Natural killer cell treated with Interleukin-12 subunit alpha and Interleukin-12 subunit beta and Interleukin-15 and Interleukin-18, amount 100 ng/mL, for 72 hours (primary cell): ENCODE results near the gene INO80D. TPM values are rescaled to one million over a fixed set of nuclear protein-coding genes. Genes with fewer than 3 reads are reported as not detected.
"Not testable (repeated sequence)": the region's sequence is repeated elsewhere in the genome, so short reads cannot be mapped to it uniquely, and the experiment has no call there.

Source experiments
- ATAC-seq, 2 donors: fragments of 150-1000 bp; cut with Tn5 transposase in 1 of 2; sonication (Bioruptor Pico), chemical (Tn5 transposase) in 1 of 2; 2 replicates each; pipeline ENCODE4 v1.10.0; 2021
- DNase-seq: peaks from one replicate; pipeline ENCODE4 v3.0.0; 2022; ENCODE audit warnings: low spot score
- H3K27ac Mint-ChIP-seq, 2 donors: 1 replicate in 1 of 2; 2 replicates in 1 of 2; pipeline ENCODE4 v1.8.0; 2022; ENCODE audit warnings: mixed read lengths in 2 of 2, mild to moderate bottlenecking in 1 of 2, moderate library complexity in 1 of 2
- H3K27me3 Mint-ChIP-seq, 2 donors: 1 replicate in 1 of 2; 2 replicates in 1 of 2; pipeline ENCODE4 v1.8.0; 2022; ENCODE audit warnings: mixed read lengths in 2 of 2
- H3K36me3 Mint-ChIP-seq: one replicate; pipeline ENCODE4 v1.8.0; 2022; ENCODE audit warnings: mixed read lengths
- H3K4me1 Mint-ChIP-seq, 2 donors: 1 replicate in 1 of 2; 2 replicates in 1 of 2; pipeline ENCODE4 v1.8.0; 2022; ENCODE audit warnings: low read depth in 2 of 2, mixed read lengths in 2 of 2, mild to moderate bottlenecking in 1 of 2
- H3K4me3 Mint-ChIP-seq: one replicate; pipeline ENCODE4 v1.8.0; 2022; ENCODE audit warnings: mixed read lengths
- H3K9me3 Mint-ChIP-seq: 2 replicates; pipeline ENCODE4 v1.8.0; 2022; ENCODE audit warnings: mixed read lengths
- total RNA-seq, 2 donors: library from RNA; stranded (reverse); gene quantifications; one replicate each; pipeline ENCODE4 v1.2.3, GENCODE V29; 2022

INO80D gene
- total RNA-seq, 2 donors from 2014 or later = 36.0 to 37.5 TPM

DNA sequence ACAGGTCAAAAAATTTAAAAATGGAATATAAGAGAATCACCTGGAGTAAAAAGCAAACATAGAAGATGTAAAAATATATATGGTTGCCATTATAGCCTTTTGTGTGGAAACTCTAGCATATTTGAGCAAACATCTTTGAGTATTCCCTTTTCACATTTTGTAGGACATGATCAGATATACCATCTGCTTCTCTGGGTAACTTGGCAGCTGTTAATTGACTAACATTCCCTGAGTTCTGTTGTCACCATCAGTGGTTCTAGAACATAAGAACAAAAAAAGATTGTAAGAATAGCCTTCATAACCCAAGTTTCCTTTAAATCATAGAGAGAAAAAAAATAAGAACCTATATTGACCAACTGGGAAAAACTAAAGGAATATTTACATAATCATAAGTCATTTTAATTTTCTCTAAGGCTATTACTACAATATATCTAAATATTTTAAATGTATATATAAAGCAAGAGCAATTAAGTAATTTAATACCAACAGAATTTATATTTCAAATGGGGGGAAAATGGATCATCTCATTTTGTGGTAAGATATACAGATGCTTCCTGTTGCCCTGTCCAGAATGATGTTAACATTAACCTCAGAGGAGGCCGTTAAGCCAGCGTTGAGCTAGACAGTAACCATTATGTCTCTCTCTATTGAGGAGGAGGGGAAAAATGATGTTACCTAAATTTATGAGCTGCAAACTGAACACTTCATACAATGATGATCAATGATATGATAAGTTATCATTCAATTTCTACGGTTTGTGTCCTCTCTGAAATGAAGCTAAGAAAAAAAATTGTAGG is 9.8 kb upstream of the INO80D start:
- no peaks in the 10 kb centered on the region for H3K36me3 Mint-ChIP-seq
- H3K27ac Mint-ChIP-seq = no peak overlapping the region
- no peak overlapping the region for H3K4me3 Mint-ChIP-seq
- H3K4me1 Mint-ChIP-seq = peaks cover 0 to 3% of the 10 kb centered on the region in 2 donors
- DNase-seq (no peak), ATAC-seq (no peak)
- no peaks in the 10 kb centered on the region for H3K27me3 Mint-ChIP-seq
- H3K9me3 Mint-ChIP-seq = no peaks in the 10 kb centered on the region

DNA sequence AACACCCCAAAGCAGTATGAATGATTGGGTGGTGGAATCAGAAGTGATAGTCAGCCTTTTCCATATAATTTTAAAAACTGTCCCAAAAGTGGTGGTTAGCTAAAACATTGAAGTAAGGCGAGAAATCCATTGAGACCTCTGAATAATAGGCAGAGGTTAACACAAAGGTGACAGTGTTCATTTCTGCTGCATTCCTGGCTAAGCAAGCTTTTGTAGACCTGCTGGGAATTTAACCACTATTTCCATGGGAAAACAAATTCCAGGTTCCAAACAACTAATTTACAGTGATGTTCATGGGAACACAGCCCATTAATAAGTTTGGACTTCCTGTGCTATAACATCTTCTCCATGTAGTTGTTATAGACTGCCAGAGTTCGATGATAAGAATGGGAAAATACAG is 6.3 kb upstream of the INO80D start:
- no peak overlapping the region for H3K4me3 Mint-ChIP-seq
- peaks cover under 1 to 6% of the 10 kb centered on the region in 2 donors for H3K4me1 Mint-ChIP-seq
- no peaks in the 10 kb centered on the region for H3K36me3 Mint-ChIP-seq
- no peaks in the 10 kb centered on the region for H3K27me3 Mint-ChIP-seq
- ATAC-seq = no peak
- H3K27ac Mint-ChIP-seq = no peak overlapping the region
- DNase-seq = no peak
- H3K9me3 Mint-ChIP-seq = no peaks in the 10 kb centered on the region

GRCh38 chr2:206088248-206088647 is 2.3 kb upstream of the INO80D start:
- no peak for DNase-seq
- H3K27ac Mint-ChIP-seq = no peak overlapping the region
- H3K27me3 Mint-ChIP-seq = no peaks in the 10 kb centered on the region
- H3K9me3 Mint-ChIP-seq = no peaks in the 10 kb centered on the region
- H3K36me3 Mint-ChIP-seq = peaks cover 4% of the 10 kb centered on the region
- H3K4me1 Mint-ChIP-seq = peaks cover 20 to 22% of the 10 kb centered on the region in 2 donors
- no peak for ATAC-seq
- H3K4me3 Mint-ChIP-seq = no peak overlapping the region

- no peaks in the 10 kb centered on the region for H3K27me3 Mint-ChIP-seq
- H3K9me3 Mint-ChIP-seq = no peaks in the 10 kb centered on the region
- DNase-seq (no peak), ATAC-seq (no peak)
- H3K27ac Mint-ChIP-seq = peak overlapping the region; percentile 97 to 100
- peaks cover 4% of the 10 kb centered on the region for H3K36me3 Mint-ChIP-seq
- H3K4me3 Mint-ChIP-seq = peak overlapping the region; percentile 99
- peaks cover 20 to 23% of the 10 kb centered on the region in 2 donors for H3K4me1 Mint-ChIP-seq
These were observed 859 bp upstream of the INO80D start for GRCh38 chr2:206086716-206087350.

- Mint-ChIP-seq H3K36me3 (peaks cover 4% of the 10 kb centered on the region), H3K27me3 (no peaks in the 10 kb centered on the region), H3K4me1 (peaks cover 21 to 24% of the 10 kb centered on the region in 2 donors), H3K9me3 (no peaks in the 10 kb centered on the region), H3K4me3 (peak overlapping the region; percentile 99), H3K27ac (peak overlapping the region; percentile 97 to 100)
- ATAC-seq = peak; percentile 69 to 76
- peak; percentile 64 for DNase-seq
These were observed 868 bp downstream of the INO80D start for GRCh38 chr2:206084870-206085741.

DNA sequence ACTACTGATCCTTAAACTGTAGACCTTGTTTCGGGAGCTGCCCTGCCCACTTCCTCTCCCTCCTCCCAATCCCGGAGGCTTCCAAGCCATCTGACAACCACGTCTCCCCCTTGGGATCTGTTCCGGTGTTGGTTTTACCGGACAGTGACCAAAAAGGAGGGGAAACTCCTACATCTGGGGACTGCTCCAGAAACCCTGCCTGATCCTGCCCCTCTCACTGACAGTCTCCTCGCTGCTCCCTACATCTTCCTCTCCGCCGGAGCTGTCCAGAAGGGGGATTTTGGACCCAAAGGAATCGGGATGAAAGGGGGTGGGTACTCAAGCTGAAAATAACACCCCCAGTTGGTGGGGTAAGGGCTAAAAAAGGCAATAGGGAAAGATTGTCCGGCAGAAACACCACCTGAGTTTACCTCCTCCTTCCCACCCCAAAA is 1.5 kb downstream of the INO80D start:
- peak overlapping the region; percentile 95 for H3K4me3 Mint-ChIP-seq
- no peaks in the 10 kb centered on the region for H3K9me3 Mint-ChIP-seq
- peaks cover 28 to 30% of the 10 kb centered on the region in 2 donors for H3K4me1 Mint-ChIP-seq
- peaks cover 4% of the 10 kb centered on the region for H3K36me3 Mint-ChIP-seq
- H3K27ac Mint-ChIP-seq = peak overlapping the region; percentile 91 to 99
- ATAC-seq (no peak), DNase-seq (no peak)
- no peaks in the 10 kb centered on the region for H3K27me3 Mint-ChIP-seq

- peaks cover 4% of the 10 kb centered on the region for H3K36me3 Mint-ChIP-seq
- ATAC-seq = no peak
- no peaks in the 10 kb centered on the region for H3K27me3 Mint-ChIP-seq
These were observed 2.2 kb downstream of the INO80D start for GRCh38 chr2:206083602-206084438.

DNA sequence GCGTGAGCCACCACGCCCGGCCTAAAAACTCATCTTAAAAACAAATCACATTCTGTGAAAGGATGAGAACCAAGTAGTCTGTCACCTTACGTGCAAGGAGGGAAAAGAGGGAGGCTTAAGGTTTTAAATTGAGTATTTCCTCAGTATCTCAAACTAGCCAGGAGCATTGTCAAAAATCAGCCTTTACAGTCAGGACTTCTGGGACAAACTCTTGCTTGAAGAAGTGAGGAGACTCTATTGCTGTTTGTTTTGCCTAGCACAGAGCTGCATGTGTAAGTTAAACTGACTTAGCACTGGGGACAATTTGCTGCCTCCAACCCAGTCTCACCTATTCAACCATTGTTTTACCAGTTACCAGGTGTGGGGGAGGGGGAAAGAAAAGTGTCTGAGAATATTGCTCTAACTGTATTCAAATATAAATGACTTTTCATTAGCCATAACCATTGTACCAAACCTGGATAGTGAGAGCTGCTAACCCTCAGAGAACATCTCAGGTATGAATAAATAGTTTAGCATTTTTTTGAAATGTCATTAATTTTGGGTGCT is 3.6 kb downstream of the INO80D start:
- Mint-ChIP-seq H3K27ac (peak overlapping the region in 1 of 2 donors; percentile 78), H3K4me3 (no peak overlapping the region), H3K4me1 (peaks cover 32 to 34% of the 10 kb centered on the region in 2 donors), H3K9me3 (no peaks in the 10 kb centered on the region), H3K36me3 (peaks cover 4% of the 10 kb centered on the region), H3K27me3 (no peaks in the 10 kb centered on the region)
- ATAC-seq (no peak), DNase-seq (no peak)

More at GRCh38 chr2:206083602-206084438, 2.2 kb downstream of the INO80D start:
- peak overlapping the region; percentile 91 to 99 for H3K27ac Mint-ChIP-seq
- peaks cover 28 to 34% of the 10 kb centered on the region in 2 donors for H3K4me1 Mint-ChIP-seq
- peak overlapping the region; percentile 95 for H3K4me3 Mint-ChIP-seq
- no peak for DNase-seq
- H3K9me3 Mint-ChIP-seq = no peaks in the 10 kb centered on the region

GRCh38 chr2:206080927-206081326 is 5.0 kb downstream of the INO80D start:
- H3K9me3 Mint-ChIP-seq = no peaks in the 10 kb centered on the region
- H3K27me3 Mint-ChIP-seq = no peaks in the 10 kb centered on the region
- no peaks in the 10 kb centered on the region for H3K36me3 Mint-ChIP-seq
- ATAC-seq (no peak), DNase-seq (no peak)
- peaks cover 27 to 28% of the 10 kb centered on the region in 2 donors for H3K4me1 Mint-ChIP-seq
- H3K4me3 Mint-ChIP-seq = no peak overlapping the region
- peak overlapping the region in 1 of 2 donors; percentile 78 for H3K27ac Mint-ChIP-seq

GRCh38 chr2:206079699-206080465 is 6.1 kb downstream of the INO80D start:
- peaks cover 29 to 32% of the 10 kb centered on the region in 2 donors for H3K4me1 Mint-ChIP-seq
- no peaks in the 10 kb centered on the region for H3K36me3 Mint-ChIP-seq
- ATAC-seq (no peak), DNase-seq (no peak)
- H3K27me3 Mint-ChIP-seq = no peaks in the 10 kb centered on the region
- H3K27ac Mint-ChIP-seq = no peak overlapping the region
- H3K9me3 Mint-ChIP-seq = no peaks in the 10 kb centered on the region
- H3K4me3 Mint-ChIP-seq = no peak overlapping the region

GRCh38 chr2:206077879-206078278 is 8.1 kb downstream of the INO80D start:
- not testable (repeated sequence) for H3K36me3 Mint-ChIP-seq, H3K9me3 Mint-ChIP-seq, H3K27ac Mint-ChIP-seq, ATAC-seq, DNase-seq, H3K27me3 Mint-ChIP-seq, H3K4me3 Mint-ChIP-seq
- H3K4me1 Mint-ChIP-seq = peaks cover 16 to 17% of the 10 kb centered on the region in 2 donors

GRCh38 chr2:206075113-206075512 is 10.9 kb downstream of the INO80D start:
- Mint-ChIP-seq H3K27ac (no peak overlapping the region), H3K27me3 (no peaks in the 10 kb centered on the region), H3K36me3 (no peaks in the 10 kb centered on the region), H3K4me1 (peaks cover 24 to 26% of the 10 kb centered on the region in 2 donors), H3K9me3 (no peaks in the 10 kb centered on the region), H3K4me3 (no peak overlapping the region)
- DNase-seq = no peak
- ATAC-seq = no peak
